ENCODE data around the gene RCAN1.

The RCAN1 gene

DNA sequence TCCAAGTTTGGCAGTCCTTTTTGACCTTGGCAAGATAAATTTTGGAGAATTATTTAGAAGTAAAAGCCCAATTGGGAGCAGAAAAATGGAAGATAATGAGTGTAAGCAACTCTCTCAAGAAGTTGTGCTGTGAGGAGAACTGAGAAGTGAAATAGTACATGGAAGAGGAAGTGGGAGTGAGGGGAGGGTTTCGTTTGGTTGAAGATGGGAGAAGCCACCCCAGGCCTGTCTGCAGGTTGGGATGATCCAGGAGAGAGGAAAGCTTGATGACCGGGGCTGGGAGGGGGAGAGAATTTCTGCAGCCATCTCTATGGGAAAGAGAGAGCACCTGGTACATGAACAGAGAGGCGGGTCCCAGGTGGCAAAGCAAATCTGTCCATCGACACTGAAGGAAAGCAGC is 8.6 kb upstream of the RCAN1 start:
- in situ Hi-C loops (cut with MboI; ENCODE audit: low sequenced_read_pairs) = loop anchor here (25.0 kb wide), 1 partner anchor 711 kb away; the partner anchor contains the start of gene ATP5PO

DNA sequence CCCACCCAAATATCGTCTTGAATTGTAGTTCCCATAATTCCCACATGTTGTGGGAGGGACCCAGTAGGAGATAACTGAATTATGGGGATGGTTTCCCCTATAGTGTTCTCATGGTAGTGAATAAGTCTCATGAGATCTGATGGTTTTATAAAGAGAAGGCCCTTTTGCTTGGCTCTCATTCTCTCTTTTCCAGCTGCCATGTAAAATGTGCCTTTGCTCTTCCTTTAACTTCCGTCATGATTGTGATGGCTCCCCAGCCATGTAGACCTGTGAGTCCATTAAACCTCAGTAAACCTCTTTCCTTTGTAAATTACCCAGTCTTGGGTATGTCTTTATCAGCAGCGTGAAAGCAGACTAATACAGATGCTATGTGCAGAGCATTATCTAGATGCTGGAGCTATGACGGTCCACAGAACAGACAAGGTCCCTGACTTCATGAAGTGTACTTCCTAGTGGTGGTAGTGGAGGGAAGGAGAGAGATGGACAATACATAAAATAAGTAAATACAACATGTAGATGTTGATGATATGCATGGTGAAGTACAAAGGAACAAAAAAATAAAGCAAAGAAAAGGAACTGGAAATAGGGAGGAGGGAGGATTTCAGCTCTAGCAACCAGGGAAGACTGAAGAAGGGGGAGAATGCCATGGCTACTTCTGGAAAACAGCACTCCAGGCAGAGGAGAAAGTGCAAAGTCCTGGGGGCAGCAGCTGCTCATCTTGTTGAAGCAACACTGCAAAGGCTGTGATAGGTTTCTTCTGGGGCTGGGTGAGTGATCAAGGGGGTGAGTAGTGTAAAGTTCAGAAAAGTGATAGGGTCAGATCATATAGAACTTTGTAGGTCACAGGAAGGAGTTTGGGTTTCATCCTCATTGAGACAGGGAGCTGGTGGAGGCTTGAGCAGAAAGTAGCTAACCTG is 6.8 kb upstream of the RCAN1 start:
- in situ Hi-C loops (cut with MboI; ENCODE audit: low sequenced_read_pairs) = loop anchor here (25.0 kb wide), 1 partner anchor 709 kb away; the partner anchor contains the start of gene ATP5PO

DNA sequence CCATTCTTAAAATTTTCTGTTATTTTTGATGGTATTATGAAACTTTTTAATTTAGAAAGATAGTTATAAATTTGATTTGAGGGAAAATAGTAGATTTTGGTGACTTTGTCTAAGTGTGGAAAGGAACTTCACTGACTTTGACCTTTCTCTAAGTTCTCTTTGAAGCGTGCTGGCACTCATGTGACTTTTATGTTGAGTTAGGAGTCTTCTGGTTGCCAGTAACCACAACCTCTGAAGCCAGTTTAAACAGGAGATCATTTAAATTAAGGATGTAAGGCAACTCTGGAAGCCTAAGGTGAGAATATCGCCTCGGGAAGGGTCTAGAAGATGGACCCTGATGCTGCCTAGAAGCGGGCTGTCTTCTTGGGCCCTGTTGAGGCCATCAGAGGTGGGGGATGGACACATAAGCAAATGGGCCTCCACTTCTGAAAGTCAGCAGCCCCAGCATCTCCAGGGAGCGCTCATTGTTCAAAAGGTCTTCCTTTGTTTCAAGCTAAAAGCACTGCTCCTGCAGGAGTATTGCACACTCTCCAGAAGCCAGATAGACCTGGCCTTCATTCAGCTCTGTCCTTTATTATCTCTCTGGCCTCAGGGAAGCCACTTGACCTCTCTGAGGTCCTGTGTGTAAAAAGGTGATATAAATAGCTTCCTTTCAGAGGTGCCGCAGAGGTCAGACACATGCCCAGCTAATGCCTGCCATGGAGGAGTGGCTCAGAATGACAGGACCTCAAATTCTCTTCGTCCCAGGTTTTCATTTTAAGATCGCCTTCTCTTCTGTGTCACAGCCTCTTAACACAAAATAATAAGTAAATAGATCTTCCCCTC is 5.1 kb upstream of the RCAN1 start:
- in situ Hi-C loops (cut with MboI; ENCODE audit: low sequenced_read_pairs) = loop anchor here (25.0 kb wide), 1 partner anchor 708 kb away; the partner anchor contains the start of gene ATP5PO

DNA sequence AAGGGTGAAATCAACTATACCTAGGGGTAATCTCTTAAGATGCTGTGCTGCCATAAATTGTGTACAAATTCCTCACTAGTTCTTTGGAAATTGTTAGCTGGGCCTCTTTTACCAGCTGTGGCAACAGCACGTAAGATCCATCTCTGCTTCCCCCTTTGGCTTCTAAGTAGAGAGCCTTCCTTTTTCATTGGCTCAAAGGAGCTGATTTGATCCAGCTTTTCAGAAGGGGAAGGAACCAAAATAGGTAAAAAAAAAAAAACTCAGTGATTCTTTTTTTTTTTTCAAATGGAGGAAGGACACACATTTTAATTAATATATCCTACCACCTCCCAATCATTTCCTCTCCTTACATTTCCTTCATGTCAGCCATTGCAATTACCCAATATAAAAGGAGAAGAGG is 4.0 kb upstream of the RCAN1 start:
- in situ Hi-C loops (cut with MboI; ENCODE audit: low sequenced_read_pairs) = loop anchor here (25.0 kb wide), 1 partner anchor 707 kb away; the partner anchor contains the start of gene ATP5PO

DNA sequence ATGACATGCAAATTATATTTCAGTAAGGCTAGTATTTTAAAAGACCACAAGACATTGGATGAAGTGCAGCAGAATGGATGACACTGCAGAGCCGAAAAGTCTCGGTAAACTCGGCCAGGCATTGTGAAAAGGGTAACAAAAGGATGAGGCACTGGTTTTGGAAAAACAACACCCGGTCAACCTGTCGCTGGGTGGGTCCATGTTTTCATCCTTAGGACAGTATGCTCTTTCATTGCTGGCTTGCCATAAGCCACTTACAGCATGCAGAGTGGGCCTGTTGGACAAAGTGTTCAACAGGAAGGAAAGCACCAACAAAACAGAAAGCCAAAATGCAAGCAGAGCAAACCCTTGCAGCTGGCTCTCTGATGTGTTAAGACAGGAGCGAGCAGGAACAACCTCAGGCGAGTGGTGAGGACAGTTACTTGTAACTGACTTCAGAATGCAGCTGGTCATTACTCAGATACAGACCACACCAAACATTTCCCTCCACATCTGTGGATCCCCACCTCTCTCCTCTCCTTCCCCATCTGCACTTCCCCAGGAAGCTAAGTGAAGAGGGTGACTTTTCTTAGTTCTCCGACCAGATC is 2.9 kb upstream of the RCAN1 start:
- in situ Hi-C loops (cut with MboI; ENCODE audit: low sequenced_read_pairs) = loop anchor here (25.0 kb wide), 1 partner anchor 706 kb away; the partner anchor contains the start of gene ATP5PO

DNA sequence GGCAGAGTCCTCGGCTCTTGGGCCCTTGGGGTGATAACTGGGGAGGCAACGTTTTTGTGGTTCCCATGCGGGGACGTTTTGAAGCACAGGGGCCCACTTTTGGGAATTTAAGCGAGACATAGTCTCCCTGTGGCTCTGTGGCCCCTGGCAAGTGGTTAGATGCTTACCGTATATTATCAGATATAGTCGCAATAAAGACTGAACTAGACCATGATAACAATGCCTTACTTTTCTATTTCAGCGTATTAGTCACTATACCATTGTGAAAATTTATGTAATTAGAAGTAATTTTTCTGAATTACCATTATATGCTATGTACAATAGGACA is 538 bp upstream of the RCAN1 start:
- in situ Hi-C loops (cut with MboI; ENCODE audit: low sequenced_read_pairs) = loop anchor here (25.0 kb wide), 1 partner anchor 703 kb away; the partner anchor contains the start of gene ATP5PO

DNA sequence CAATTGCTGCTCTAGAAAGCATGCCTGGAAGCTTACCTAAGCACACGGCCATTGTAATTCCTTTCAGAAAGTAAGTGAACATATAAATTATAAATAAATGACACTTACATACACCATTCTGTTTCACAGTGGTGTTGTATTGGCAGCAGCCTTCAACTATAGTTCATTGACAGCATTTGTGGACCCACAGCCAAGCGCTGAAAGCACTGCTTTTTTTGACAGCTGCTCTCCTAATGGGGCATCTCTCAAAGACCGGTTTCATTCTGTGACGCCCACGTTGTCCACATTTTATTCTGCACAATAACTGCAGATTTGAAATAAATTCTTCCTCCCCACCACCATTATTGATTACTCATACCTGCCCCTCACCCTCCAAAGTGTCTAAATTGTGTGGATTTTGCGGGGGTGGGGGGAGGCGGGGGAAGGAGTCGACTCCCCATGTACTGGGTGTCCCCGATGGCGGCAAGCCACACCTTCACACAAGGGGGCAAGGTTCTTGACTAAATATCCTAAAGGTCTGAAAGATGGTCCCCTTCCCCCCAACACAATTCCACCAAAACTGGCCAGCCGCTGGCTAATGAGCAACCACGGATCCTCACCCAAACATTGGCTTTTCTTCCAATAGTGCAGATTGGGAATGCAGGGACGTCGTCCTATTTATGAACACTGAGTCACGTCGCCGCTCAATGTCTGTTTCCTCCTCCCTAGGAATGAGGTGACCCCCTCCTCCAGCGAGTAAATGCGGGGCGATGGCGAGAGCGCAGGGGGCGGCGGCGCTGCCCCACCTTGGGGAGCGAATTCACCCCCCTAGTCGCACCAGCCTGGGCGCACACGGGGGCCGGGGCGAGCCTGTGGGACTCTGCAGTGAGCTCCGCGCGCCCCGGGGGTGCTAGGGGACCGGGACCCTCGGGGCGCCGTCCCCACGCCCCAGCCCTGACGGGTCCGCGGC is 960 bp downstream of the RCAN1 start:
- in situ Hi-C loops (cut with MboI; ENCODE audit: low sequenced_read_pairs) = loop anchor here (25.0 kb wide), 1 partner anchor 702 kb away; the partner anchor contains the start of gene ATP5PO

DNA sequence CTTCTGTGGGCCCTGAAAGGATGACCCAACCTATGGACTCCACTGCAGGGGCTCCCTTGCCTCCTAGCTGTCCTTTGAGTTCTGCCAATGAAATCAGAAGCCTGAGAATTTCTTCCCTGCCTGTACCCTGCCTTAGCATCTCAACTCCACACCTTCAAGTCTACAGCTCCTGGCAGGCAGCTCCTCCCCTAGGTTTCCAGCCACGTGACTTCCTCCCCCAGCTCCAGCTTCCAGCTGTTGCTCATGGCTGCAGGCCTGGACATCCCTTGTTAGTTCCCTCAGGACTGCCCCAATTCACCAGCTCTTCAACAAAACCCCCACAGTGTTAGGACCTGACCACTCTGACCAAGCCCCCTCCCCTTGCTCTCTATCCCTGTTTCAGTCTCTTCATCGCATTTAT is 2.4 kb downstream of the RCAN1 start:
- in situ Hi-C loops (cut with MboI; ENCODE audit: low sequenced_read_pairs) = loop anchor here (25.0 kb wide), 1 partner anchor 700 kb away; the partner anchor contains the start of gene ATP5PO

DNA sequence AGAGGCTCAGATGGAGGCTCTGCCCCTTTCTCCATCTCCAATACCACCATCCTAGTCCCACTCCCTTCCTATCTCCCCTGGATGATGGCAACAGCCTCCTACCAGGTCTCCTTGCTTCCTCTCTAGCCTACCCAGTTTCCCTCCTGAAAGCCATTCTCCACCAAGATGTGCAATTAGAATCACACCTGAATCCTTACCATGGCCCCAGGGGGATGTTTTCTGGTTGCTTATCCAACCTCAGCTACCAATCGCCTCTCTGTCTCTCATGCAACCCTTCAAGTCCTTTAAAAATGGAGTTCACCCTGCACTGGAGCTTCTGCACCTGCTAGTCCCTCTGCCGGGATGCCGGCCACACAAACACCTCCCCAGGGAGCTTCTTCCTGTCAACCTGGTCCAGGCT is 2.9 kb downstream of the RCAN1 start:
- in situ Hi-C loops (cut with MboI; ENCODE audit: low sequenced_read_pairs) = loop anchor here (25.0 kb wide), 1 partner anchor 700 kb away; the partner anchor contains the start of gene ATP5PO

DNA sequence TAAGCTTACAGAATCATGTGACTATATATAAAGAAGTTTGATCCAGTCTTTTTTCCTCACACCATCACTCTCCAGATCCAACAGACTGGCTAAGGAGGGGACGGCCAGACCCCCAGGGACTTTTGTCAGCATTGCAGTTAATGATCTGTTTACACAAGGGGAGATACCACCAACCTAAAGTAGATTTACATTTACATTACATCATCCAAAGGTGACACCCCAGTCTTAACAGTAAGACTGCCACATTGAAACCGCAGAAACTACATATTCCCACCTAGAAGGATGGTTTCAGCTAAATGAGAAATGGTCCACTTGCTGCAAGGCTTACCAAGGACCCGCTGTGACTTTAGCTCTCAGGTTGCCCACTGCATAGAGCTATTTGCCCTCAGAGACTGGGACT is 3.4 kb downstream of the RCAN1 start:
- in situ Hi-C loops (cut with MboI; ENCODE audit: low sequenced_read_pairs) = loop anchor here (25.0 kb wide), 1 partner anchor 699 kb away; the partner anchor contains the start of gene ATP5PO

DNA sequence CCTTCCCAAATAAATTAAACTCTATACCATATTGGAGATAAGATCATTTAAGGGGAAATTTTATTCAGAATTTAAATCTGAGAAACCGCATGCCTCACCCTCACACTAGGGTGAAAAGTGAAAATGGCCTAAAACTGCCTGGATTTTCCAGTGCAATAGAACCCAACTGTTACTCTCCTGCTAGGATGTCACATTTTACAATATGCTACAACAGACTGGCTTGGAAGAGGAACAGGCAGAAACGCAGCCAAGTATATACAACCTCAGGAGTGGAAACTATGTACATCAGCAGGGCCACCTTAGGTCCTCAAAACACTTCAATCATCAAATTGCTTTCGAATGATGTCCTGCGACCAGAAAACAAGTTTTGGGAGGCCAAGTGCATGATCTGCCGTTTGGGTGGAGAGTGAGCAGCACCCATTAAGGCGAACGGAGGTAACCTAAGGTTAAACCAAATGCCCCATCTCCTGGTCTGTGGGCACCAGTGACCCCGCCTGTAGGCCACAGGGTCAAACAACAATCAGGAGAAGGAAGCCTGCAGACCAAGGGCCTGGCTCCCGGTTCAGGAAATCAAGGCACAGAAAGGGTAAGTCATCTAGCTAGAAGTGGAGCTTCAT is 4.9 kb downstream of the RCAN1 start:
- in situ Hi-C loops (cut with MboI; ENCODE audit: low sequenced_read_pairs) = loop anchor here (25.0 kb wide), 1 partner anchor 698 kb away; the partner anchor contains the start of gene ATP5PO

DNA sequence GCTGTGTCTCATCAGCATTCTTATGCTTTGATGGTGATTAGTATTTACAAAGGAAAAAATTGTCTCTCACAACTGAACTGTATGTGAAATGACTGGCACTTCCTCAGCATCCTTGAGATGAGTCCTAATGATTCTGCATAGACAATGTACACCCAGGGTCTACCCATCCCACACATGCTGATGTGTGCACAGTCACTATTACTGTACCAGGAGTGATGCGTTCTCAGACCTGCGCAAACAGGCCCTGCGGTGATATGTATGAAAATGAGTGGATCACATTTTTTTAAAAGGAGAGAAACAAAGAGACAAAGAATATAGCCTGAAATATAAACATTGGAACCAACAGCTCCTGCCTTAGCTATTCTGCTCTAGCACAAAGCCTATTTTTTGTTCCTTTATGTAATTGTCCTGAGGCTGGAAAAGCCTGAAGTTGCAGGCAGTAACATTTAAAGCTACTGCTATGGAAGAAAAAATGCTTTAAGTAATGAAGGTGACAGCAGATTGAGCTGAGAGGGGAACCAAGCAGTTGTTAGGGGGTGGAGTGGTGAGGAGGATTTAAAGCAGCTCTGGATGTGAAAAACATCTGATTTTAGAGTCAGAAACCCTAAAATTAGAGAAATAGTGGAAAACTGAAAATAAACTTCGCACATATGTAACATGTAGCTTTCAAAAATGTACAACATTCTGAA is 5.5 kb downstream of the RCAN1 start:
- in situ Hi-C loops (cut with MboI; ENCODE audit: low sequenced_read_pairs) = loop anchor here (25.0 kb wide), 1 partner anchor 697 kb away; the partner anchor contains the start of gene ATP5PO

DNA sequence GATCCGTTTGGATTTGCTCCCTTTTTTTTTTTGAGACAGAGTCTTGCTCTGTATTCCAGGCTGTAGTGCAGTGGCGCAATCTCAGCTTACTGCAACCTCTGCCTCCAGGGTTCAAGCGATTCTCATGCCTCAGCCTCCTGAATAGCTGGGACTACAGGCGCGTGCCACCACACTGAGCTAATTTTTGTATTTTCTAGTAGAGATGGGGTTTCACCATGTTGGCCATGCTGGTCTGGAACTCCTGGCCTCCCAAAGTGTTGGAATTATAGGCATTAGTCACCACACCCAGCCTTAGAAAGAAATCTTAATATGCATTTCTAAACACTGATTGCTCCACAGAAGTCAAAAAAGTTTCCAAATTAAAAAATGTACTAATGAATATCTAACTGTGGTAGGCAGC is 7.5 kb downstream of the RCAN1 start:
- in situ Hi-C loops (cut with MboI; ENCODE audit: low sequenced_read_pairs) = loop anchor here (25.0 kb wide), 1 partner anchor 695 kb away; the partner anchor contains the start of gene ATP5PO

DNA sequence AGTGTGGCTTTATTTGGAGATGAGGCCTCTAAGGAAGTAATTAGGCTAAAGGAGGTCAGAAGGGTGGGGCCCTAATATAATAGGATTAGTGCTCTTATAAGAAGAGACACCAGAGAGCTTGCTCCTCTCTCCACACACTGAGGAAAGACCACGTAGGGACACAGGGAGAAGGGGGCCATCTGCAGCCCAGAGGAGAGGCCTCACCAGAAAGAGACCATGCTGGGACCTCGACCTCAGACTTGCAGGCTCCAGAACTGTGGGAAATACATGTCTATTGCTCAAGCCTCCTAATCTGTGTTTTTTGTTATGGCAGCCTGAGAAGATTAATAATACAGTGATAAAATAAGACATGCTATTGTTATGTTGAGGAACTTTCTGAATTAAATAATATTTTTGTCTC is 8.3 kb downstream of the RCAN1 start:
- in situ Hi-C loops (cut with MboI; ENCODE audit: low sequenced_read_pairs) = loop anchor here (25.0 kb wide), 1 partner anchor 694 kb away; the partner anchor contains the start of gene ATP5PO

DNA sequence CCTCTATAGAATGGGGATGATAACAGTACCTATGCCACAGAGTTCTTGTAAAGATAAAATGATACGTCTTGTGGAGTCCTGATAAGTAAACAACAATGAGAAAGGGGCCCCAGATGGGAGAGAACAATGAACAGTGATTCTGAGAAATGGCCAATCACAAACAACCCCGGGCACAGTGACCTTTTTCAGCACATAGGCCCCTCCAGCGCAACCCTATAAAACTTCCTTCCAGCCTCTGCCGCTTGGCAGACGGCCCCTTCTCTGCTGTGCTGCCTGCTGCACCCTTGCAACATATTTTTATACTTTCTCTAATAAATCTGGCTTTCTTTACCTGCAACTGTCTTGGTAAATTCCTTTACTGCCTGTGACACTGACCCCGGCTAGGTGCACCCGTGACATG is 8.9 kb downstream of the RCAN1 start:
- in situ Hi-C loops (cut with MboI; ENCODE audit: low sequenced_read_pairs) = loop anchor here (25.0 kb wide), 1 partner anchor 694 kb away; the partner anchor contains the start of gene ATP5PO

DNA sequence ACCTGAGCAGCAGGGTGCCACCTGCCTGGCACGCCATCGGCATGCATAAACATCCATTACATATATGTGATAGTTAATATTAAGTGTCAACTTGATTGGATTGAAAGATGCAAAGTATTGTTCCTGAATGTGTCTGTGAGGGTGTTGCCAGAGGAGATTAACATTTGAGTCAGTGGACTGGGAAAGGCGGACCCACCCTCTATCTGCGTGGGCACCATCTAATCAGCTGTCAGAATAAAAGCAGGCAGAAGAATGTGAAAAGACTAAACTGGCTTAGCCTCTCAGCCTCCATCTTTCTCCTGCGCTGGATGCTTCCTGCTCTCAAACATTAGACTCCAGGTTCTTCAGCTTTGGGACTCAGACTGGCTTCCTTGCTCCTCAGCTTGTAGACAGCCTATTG is 10.0 kb downstream of the RCAN1 start:
- in situ Hi-C loops (cut with MboI; ENCODE audit: low sequenced_read_pairs) = loop anchor here (25.0 kb wide), 1 partner anchor 693 kb away; the partner anchor contains the start of gene ATP5PO

DNA sequence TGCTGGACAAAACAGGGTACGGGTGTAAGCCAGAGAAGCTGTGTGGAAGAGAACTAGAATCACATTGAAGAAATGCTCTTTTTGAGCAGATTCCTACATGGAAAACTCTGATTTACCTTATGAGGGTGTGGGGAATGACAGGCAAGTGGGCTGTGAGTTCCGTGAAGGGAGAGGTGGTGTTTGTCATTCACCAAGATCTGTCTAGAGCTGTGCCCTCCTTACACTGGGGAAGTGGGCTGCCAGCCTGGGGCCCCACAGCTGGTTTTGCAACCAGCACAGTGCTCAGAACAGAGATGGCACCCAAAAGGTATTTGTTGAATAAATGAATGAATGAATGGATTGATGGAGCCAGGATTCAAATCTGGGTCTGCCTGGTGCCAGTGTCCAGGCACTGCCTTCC is 10.4 kb downstream of the RCAN1 start:
- in situ Hi-C loops (cut with MboI; ENCODE audit: low sequenced_read_pairs) = loop anchor here (25.0 kb wide), 1 partner anchor 692 kb away; the partner anchor contains the start of gene ATP5PO

DNA sequence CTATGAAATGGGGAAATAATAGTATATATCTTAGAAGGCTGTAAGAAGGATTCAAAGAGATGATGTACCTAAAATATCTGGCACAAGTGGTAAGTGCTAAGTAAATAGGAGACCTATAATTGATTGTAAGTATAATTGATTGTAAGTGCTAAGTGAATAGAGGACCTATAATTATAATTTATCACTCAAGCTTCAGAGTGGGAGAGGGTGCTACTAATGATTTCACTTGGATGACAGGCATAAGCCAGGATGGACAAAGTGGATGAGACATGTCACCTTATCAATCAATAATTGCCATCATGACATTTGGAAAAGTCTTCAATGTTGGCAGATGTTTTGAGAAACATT is 11.2 kb downstream of the RCAN1 start:
- in situ Hi-C loops (cut with MboI; ENCODE audit: low sequenced_read_pairs) = loop anchor here (25.0 kb wide), 1 partner anchor 691 kb away; the partner anchor contains the start of gene ATP5PO

Measured in HL-60/S4 treated with retinoic acid at 250 ng/mL for 4 days and 3 days (cell line).